ENCODE data around the gene CALU. TPM values are rescaled to one million over a fixed set of nuclear protein-coding genes. Genes with fewer than 3 reads are reported as not detected.
A peak's percentile ranks its signal among the peaks of the same experiment; 100 is the strongest.

Gene CALU
- total RNA-seq, 1 experiment from 2014 or later, result 575 TPM

GRCh38 chr7:128724743-128725142, 14.4 kb upstream of the CALU start:
- DNase-seq (ENCODE audit: low read depth), result no peak

- no peak for DNase-seq (ENCODE audit: low read depth)
Measured at GRCh38 chr7:128725531-128725930, 13.6 kb upstream of the CALU start.

- DNase-seq (ENCODE audit: low read depth), result no peak
Measured at GRCh38 chr7:128726059-128726736, 13.0 kb upstream of the CALU start.

- no peak for DNase-seq (ENCODE audit: low read depth)
Measured at GRCh38 chr7:128726737-128727072, 12.5 kb upstream of the CALU start.

GRCh38 chr7:128727239-128727638, 11.9 kb upstream of the CALU start:
- no peak for DNase-seq (ENCODE audit: low read depth)

- DNase-seq (ENCODE audit: low read depth), result peak; percentile 84
Measured at GRCh38 chr7:128728598-128728997, 10.6 kb upstream of the CALU start.

- peak; percentile 56 for DNase-seq (ENCODE audit: low read depth)
Measured at GRCh38 chr7:128729494-128729893, 9.7 kb upstream of the CALU start.

- no peak for DNase-seq (ENCODE audit: low read depth)
Measured at GRCh38 chr7:128731184-128731583, 8.0 kb upstream of the CALU start.

GRCh38 chr7:128732521-128733277, 6.5 kb upstream of the CALU start:
- no peak for DNase-seq (ENCODE audit: low read depth)

- no peak for DNase-seq (ENCODE audit: low read depth)
Measured at GRCh38 chr7:128733278-128733645, 5.9 kb upstream of the CALU start.

GRCh38 chr7:128734890-128735289, 4.3 kb upstream of the CALU start:
- no peak for DNase-seq (ENCODE audit: low read depth)

- DNase-seq (ENCODE audit: low read depth), result no peak
Measured at GRCh38 chr7:128735436-128735835, 3.7 kb upstream of the CALU start.

GRCh38 chr7:128737441-128737840, 1.7 kb upstream of the CALU start:
- DNase-seq (ENCODE audit: low read depth), result no peak

- DNase-seq (ENCODE audit: low read depth), result peak; percentile 79
Measured at GRCh38 chr7:128737867-128738385, 1.2 kb upstream of the CALU start.

- DNase-seq (ENCODE audit: low read depth), result no peak
Measured at GRCh38 chr7:128738570-128739047, 550 bp upstream of the CALU start.

GRCh38 chr7:128739990-128740682, 977 bp downstream of the CALU start:
- DNase-seq (ENCODE audit: low read depth), result no peak

- DNase-seq (ENCODE audit: low read depth), result peak; percentile 26
Measured at GRCh38 chr7:128740996-128741395, 1.8 kb downstream of the CALU start.

GRCh38 chr7:128741491-128741890, 2.3 kb downstream of the CALU start:
- no peak for DNase-seq (ENCODE audit: low read depth)

- DNase-seq (ENCODE audit: low read depth), result peak; percentile 49
Measured at GRCh38 chr7:128742206-128742605, 3.0 kb downstream of the CALU start.

- peak; percentile 71 for DNase-seq (ENCODE audit: low read depth)
Measured at GRCh38 chr7:128743112-128743772, 4.1 kb downstream of the CALU start.

- DNase-seq (ENCODE audit: low read depth), result no peak
Measured at GRCh38 chr7:128744366-128744905, 5.3 kb downstream of the CALU start.

GRCh38 chr7:128745706-128746105, 6.5 kb downstream of the CALU start:
- DNase-seq (ENCODE audit: low read depth), result no peak
